Left lung (tissue), 10 donors: Measurements from ENCODE around the gene DLG4. TPM values are rescaled to one million over a fixed set of nuclear protein-coding genes. Genes with fewer than 3 reads are reported as not detected.

Source experiments
- ATAC-seq: fragments of 200-7000 bp; cut with Tn5 transposase; one replicate; pipeline ENCODE4 v1.9.1; 2020; ENCODE audit warnings: moderate library complexity
- DNase-seq, 4 donors: peaks; one replicate each; pipeline ENCODE4 v3.0.0-alpha.2; 2013 to 2020
- H3K27ac ChIP-seq, 2 donors: fragments of 200-600 bp; sonication (generic) in 1 of 2; one replicate each; pipeline versions ENCODE4 v1.5.0 to v1.8.0; 2020 to 2021
- H3K27me3 ChIP-seq, 2 donors: fragments of 200-600 bp; sonication (generic) in 1 of 2; one replicate each; pipeline versions ENCODE4 v1.5.0 to v1.8.0; 2020 to 2021
- H3K36me3 ChIP-seq, 2 donors: fragments of 200-600 bp; sonication (generic) in 1 of 2; one replicate each; pipeline versions ENCODE4 v1.5.0 to v1.8.0; 2020 to 2021
- H3K4me1 ChIP-seq, 2 donors: fragments of 200-600 bp; one replicate each; pipeline ENCODE4 v1.8.0; 2021
- H3K4me3 ChIP-seq, 2 donors: fragments of 200-600 bp; sonication (generic) in 1 of 2; one replicate each; pipeline versions ENCODE4 v1.5.0 to v1.8.0; 2020 to 2021; ENCODE audit warnings: mild to moderate bottlenecking in 1 of 2
- H3K9me3 ChIP-seq, 2 donors: fragments of 200-600 bp; sonication (generic) in 1 of 2; one replicate each; pipeline versions ENCODE4 v1.5.0 to v1.8.0; 2020 to 2021
- CTCF ChIP-seq, 2 donors: fragments of 200-600 bp; sonication (generic) in 1 of 2; IDR thresholded peaks; one replicate each; pipeline versions ENCODE4 v1.5.0 to v1.8.0; 2021; ENCODE audit warnings: antibody characterized with exemption in 2 of 2
- intact Hi-C, 2 donors: fragments of 100-400 bp; cut with DNase I; formaldehyde crosslinking; loops; one replicate each; pipeline versions ENCODE4 v1.11.2 to v1.14.2; 2022
- polyA plus RNA-seq, 6 donors: library from polyadenylated mRNA; unstranded; fragments of 120-200 nt; gene quantifications; one replicate each; pipeline ENCODE4 v1.2.1, GENCODE V29; 2013; ENCODE audit not compliant: insufficient read length in 6 of 6
- total RNA-seq, 2 donors: library from RNA; stranded (reverse); fragmentation: NEBNext Ultra II Directional; extraction: Animal tissue kit (Norgen Biotek cat#: 25700); gene quantifications; one replicate each; pipeline ENCODE4 v1.2.1, GENCODE V29; 2021
- donor health status: DM: no; HTN: yes; CAD: no.
- donor health status: DM: no; HTN: no; CAD: no.

Gene DLG4
- total and polyA plus RNA-seq, 8 donors, result 25.9 to 60.0 (median 45.1) TPM

- DNase-seq (no peak), ATAC-seq (no peak)
- H3K36me3 ChIP-seq, result no peaks in the 10 kb centered on the region
- peaks cover 0 to 25% of the 10 kb centered on the region in 2 donors for H3K27me3 ChIP-seq
- no peak overlapping the region for H3K27ac ChIP-seq
- no peaks in the 10 kb centered on the region for H3K4me1 ChIP-seq
- no peaks in the 10 kb centered on the region for H3K9me3 ChIP-seq
- no peak overlapping the region for H3K4me3 ChIP-seq
- TF ChIP-seq CTCF (IDR thresholded peaks at IDR 0.05), result no peak
- intact Hi-C loops, result no loop called here
Observed at GRCh38 chr17:7156342-7156940, 63.2 kb downstream of the DLG4 start.

GRCh38 chr17:7147772-7148171 is 71.9 kb downstream of the DLG4 start:
- no peak overlapping the region for H3K4me3 ChIP-seq
- H3K27ac ChIP-seq, result no peak overlapping the region
- H3K9me3 ChIP-seq, result no peaks in the 10 kb centered on the region
- no peaks in the 10 kb centered on the region for H3K36me3 ChIP-seq
- DNase-seq, result no peak
- no peak for ATAC-seq
- intact Hi-C loops, result no loop called here
- no peak for TF ChIP-seq CTCF (IDR thresholded peaks at IDR 0.05)
- H3K27me3 ChIP-seq, result peaks cover 0 to 4% of the 10 kb centered on the region in 2 donors
- no peaks in the 10 kb centered on the region for H3K4me1 ChIP-seq

- H3K27me3 ChIP-seq, result peaks cover 0 to 4% of the 10 kb centered on the region in 2 donors
- no peaks in the 10 kb centered on the region for H3K9me3 ChIP-seq
- no peak for ATAC-seq
- DNase-seq, result no peak
- no peak for TF ChIP-seq CTCF (IDR thresholded peaks at IDR 0.05)
- no peak overlapping the region for H3K27ac ChIP-seq
- no peak overlapping the region for H3K4me3 ChIP-seq
- H3K4me1 ChIP-seq, result no peaks in the 10 kb centered on the region
- no peaks in the 10 kb centered on the region for H3K36me3 ChIP-seq
- intact Hi-C loops, result no loop called here
Observed at GRCh38 chr17:7146115-7146514, 73.5 kb downstream of the DLG4 start.

GRCh38 chr17:7144213-7144612 is 75.4 kb downstream of the DLG4 start:
- Histone ChIP-seq H3K4me3 (no peak overlapping the region), H3K27me3 (peaks cover 0 to 12% of the 10 kb centered on the region in 2 donors), H3K27ac (no peak overlapping the region), H3K9me3 (no peaks in the 10 kb centered on the region), H3K4me1 (peaks cover 0 to 7% of the 10 kb centered on the region in 2 donors), H3K36me3 (no peaks in the 10 kb centered on the region)
- no peak for TF ChIP-seq CTCF (IDR thresholded peaks at IDR 0.05)
- intact Hi-C loops, result no loop called here
- ATAC-seq (no peak), DNase-seq (no peak)

- peak; percentile 63 for ATAC-seq
- intact Hi-C loops, result no loop called here
Observed at GRCh38 chr17:7141824-7142223, 77.8 kb downstream of the DLG4 start.

More at GRCh38 chr17:7141824-7142223, 77.8 kb downstream of the DLG4 start:
- Histone ChIP-seq H3K27ac (no peak overlapping the region), H3K4me3 (no peak overlapping the region), H3K36me3 (no peaks in the 10 kb centered on the region), H3K9me3 (no peaks in the 10 kb centered on the region), H3K4me1 (peaks cover 0 to 7% of the 10 kb centered on the region in 2 donors), H3K27me3 (peaks cover 0 to 32% of the 10 kb centered on the region in 2 donors)
- DNase-seq, result peak in 1 of 4 donors; percentile 58
- TF ChIP-seq CTCF (IDR thresholded peaks at IDR 0.05), result no peak
